Measurements from ENCODE around the gene BBX.

The BBX gene

GRCh38 chr3:107848351-107848915, 325.7 kb downstream of the BBX start:
- DNase-seq = no peak

DNA sequence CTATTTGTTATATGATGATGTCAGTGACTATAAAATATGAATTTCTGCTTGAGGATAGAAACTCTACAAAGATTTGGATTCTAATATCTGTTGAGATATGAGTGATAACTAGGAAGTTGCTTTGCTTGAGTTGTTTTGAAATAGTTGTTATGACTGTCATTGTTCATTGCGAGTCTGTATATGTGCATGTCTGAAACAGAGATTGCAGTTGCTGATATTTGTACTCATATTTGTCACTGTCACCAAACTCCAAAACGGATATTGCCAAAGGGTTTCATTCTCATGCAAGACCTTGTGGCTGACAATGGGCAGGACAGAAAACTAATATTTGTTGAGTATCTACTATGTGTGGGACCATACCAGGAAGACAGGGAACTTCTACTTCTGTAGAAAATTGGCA, 327.9 kb downstream of the BBX start:
- DNase-seq = no peak

- no peak for DNase-seq
Measured at GRCh38 chr3:107853821-107854220, 331.1 kb downstream of the BBX start.

- DNase-seq = no peak
Measured at GRCh38 chr3:107854733-107855132, 332.0 kb downstream of the BBX start.

DNA sequence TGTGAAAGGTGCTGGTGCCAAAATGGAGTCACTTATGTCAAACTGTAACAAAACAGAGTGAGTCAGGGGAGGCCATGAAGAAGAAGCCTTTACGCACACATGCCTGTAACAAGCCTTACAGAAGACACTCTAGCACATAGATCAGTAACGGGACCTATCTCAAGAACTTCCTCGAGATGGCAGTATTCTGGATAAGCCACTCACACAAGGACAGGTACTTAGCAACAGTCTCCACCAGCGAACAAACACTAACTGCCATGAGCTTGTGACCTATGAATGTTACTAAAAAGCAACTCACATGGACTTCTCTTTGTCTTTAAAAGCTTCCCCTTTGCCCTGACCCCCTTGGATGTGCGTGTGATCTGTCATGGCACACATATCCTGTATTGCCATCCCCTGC, 332.9 kb downstream of the BBX start:
- DNase-seq = no peak

GRCh38 chr3:107857854-107858253, 335.1 kb downstream of the BBX start:
- no peak for DNase-seq

GRCh38 chr3:107858876-107859275, 336.1 kb downstream of the BBX start:
- no peak for DNase-seq
